KMS-11 (cell line): ENCODE measurements around the gene SHC2.

Experiments used
- H2AFZ ChIP-seq: fragments of 200-600 bp; sonication (generic); 2 replicates; pipeline ENCODE4 v1.6.1; 2016; ENCODE audit warnings: antibody characterized with exemption, mixed run types, low read depth
- H3K27ac ChIP-seq: fragments of 200-600 bp; sonication (generic); 2 replicates; pipeline ENCODE4 v1.6.1; 2016; ENCODE audit warnings: mild to moderate bottlenecking, mixed run types
- H3K27me3 ChIP-seq: fragments of 200-600 bp; sonication (generic); 2 replicates; pipeline ENCODE4 v1.6.1; 2017; ENCODE audit warnings: mild to moderate bottlenecking, low read depth, mixed run types, moderate library complexity; ENCODE audit not compliant: insufficient read depth
- H3K36me3 ChIP-seq: fragments of 200-600 bp; sonication (generic); 2 replicates; pipeline ENCODE4 v1.6.1; 2017; ENCODE audit warnings: mild to moderate bottlenecking, mixed run types; ENCODE audit not compliant: insufficient read depth
- H3K4me1 ChIP-seq: fragments of 200-600 bp; sonication (generic); 2 replicates; pipeline ENCODE4 v1.6.1; 2016; ENCODE audit warnings: mild to moderate bottlenecking, low read depth, mixed run types; ENCODE audit not compliant: poor library complexity, severe bottlenecking
- H3K4me2 ChIP-seq: fragments of 200-600 bp; sonication (generic); 2 replicates; pipeline ENCODE4 v1.7.0; 2016; ENCODE audit warnings: mild to moderate bottlenecking, mixed run types
- H3K4me3 ChIP-seq: fragments of 200-600 bp; sonication (generic); IDR thresholded peaks from 2 replicates; pipeline ENCODE4 v1.6.1; 2017; ENCODE audit warnings: low read depth, low read length, mixed read lengths; ENCODE audit not compliant: insufficient read depth
- H3K79me2 ChIP-seq: fragments of 200-600 bp; sonication (generic); 2 replicates; pipeline ENCODE4 v1.6.1; 2016; ENCODE audit warnings: low read depth, mixed run types; ENCODE audit not compliant: insufficient read depth
- H3K9ac ChIP-seq: fragments of 200-600 bp; sonication (generic); 2 replicates; pipeline ENCODE4 v1.6.1; 2016; ENCODE audit warnings: mild to moderate bottlenecking, mixed run types
- H4K20me1 ChIP-seq: fragments of 200-600 bp; sonication (generic); 2 replicates; pipeline ENCODE4 v1.6.1; 2016; ENCODE audit warnings: mild to moderate bottlenecking, mixed run types; ENCODE audit not compliant: insufficient read depth
- CTCF ChIP-seq: fragments of 200-600 bp; sonication (generic); conservative IDR thresholded peaks from 2 replicates; pipeline ENCODE4 v1.6.1; 2017; ENCODE audit warnings: low read depth, mild to moderate bottlenecking, antibody characterized with exemption, low read length, moderate library complexity, mixed read lengths

SHC2 gene

GRCh38 chr19:399370-399769, 61.5 kb downstream of the SHC2 start:
- Histone ChIP-seq H3K27me3 (peaks cover 14% of the 10 kb centered on the region), H4K20me1 (no peaks in the 10 kb centered on the region), H3K4me2 (no peak overlapping the region), H3K4me3 (no peak overlapping the region), H3K4me1 (no peaks in the 10 kb centered on the region), H2AFZ (no peak overlapping the region), H3K36me3 (no peaks in the 10 kb centered on the region), H3K9ac (no peak overlapping the region), H3K27ac (no peak overlapping the region), H3K79me2 (no peaks in the 10 kb centered on the region)
- no peak for TF ChIP-seq CTCF

GRCh38 chr19:398719-399118, 62.1 kb downstream of the SHC2 start:
- no peak overlapping the region for H3K4me3 ChIP-seq
- no peaks in the 10 kb centered on the region for H3K4me1 ChIP-seq
- no peaks in the 10 kb centered on the region for H4K20me1 ChIP-seq
- H3K27me3 ChIP-seq, result peaks cover 14% of the 10 kb centered on the region
- TF ChIP-seq CTCF, result no peak
- no peaks in the 10 kb centered on the region for H3K79me2 ChIP-seq
- no peak overlapping the region for H2AFZ ChIP-seq
- H3K9ac ChIP-seq, result no peak overlapping the region
- H3K4me2 ChIP-seq, result no peak overlapping the region
- no peaks in the 10 kb centered on the region for H3K36me3 ChIP-seq
- no peak overlapping the region for H3K27ac ChIP-seq

GRCh38 chr19:397941-398706, 62.7 kb downstream of the SHC2 start:
- Histone ChIP-seq H3K4me3 (no peak overlapping the region), H3K36me3 (no peaks in the 10 kb centered on the region), H3K27ac (no peak overlapping the region), H4K20me1 (no peaks in the 10 kb centered on the region), H3K4me2 (no peak overlapping the region), H3K9ac (no peak overlapping the region), H3K4me1 (no peaks in the 10 kb centered on the region), H3K79me2 (no peaks in the 10 kb centered on the region), H2AFZ (no peak overlapping the region), H3K27me3 (peaks cover 14% of the 10 kb centered on the region)
- no peak for TF ChIP-seq CTCF

- no peaks in the 10 kb centered on the region for H3K36me3 ChIP-seq
- H4K20me1 ChIP-seq, result no peaks in the 10 kb centered on the region
- TF ChIP-seq CTCF, result no peak
- peaks cover 10% of the 10 kb centered on the region for H3K27me3 ChIP-seq
- no peak overlapping the region for H3K9ac ChIP-seq
- no peak overlapping the region for H2AFZ ChIP-seq
- H3K79me2 ChIP-seq, result no peaks in the 10 kb centered on the region
- no peak overlapping the region for H3K4me3 ChIP-seq
- no peak overlapping the region for H3K4me2 ChIP-seq
- H3K4me1 ChIP-seq, result no peaks in the 10 kb centered on the region
- no peak overlapping the region for H3K27ac ChIP-seq
Observed at GRCh38 chr19:397321-397720, 63.5 kb downstream of the SHC2 start.
